ENCODE results near the gene RNF150. TPM values are rescaled to one million over a fixed set of nuclear protein-coding genes. Genes with fewer than 3 reads are reported as not detected.

Gene RNF150
- total and polyA plus RNA-seq, 12 donors: 4.9 to 88.6 (median 61.3) TPM

DNA sequence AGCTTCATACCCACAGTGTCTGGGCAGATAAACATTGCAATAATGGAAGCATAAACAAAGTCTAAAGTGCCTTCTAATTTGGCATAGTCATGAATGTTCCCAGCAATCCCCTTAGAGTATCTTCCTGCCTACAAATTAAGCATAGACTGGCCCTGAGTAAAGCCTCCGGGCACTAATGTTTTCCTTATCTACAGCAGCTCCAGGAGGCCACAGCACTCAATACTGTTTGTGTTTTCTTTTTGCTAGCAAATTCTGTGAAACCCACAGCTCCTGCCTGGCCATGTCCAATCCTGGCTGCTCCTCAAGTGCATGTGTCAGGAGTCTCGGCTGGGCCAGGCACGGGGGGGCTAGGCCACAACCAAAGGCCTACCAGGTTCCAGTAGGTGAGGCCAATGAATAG lies 274.4 kb downstream of the RNF150 start:
- Histone ChIP-seq H3K36me3 (replicated peaks in 1 of 2) (no peaks in the 10 kb centered on the region), H3K9me3 (replicated peaks in 1 of 3) (no peaks in the 10 kb centered on the region), H3K27me3 (no peaks in the 10 kb centered on the region), H3K4me3 (no peak overlapping the region), H3K27ac (no peak overlapping the region), H3K4me1 (replicated peaks in 1 of 2) (no peaks in the 10 kb centered on the region)
- intact Hi-C loops (cut with DNase I): loop anchor here (10.0 kb wide), 2 partner anchors 494 to 504 kb away; no protein-coding TSS in a partner anchor
- no peak for DNase-seq
- WGBS, 4 donors: 46 to 69% (median 62%) methylated on average over 3 of the region's 3 CpGs
- TF ChIP-seq, protein P1, sequence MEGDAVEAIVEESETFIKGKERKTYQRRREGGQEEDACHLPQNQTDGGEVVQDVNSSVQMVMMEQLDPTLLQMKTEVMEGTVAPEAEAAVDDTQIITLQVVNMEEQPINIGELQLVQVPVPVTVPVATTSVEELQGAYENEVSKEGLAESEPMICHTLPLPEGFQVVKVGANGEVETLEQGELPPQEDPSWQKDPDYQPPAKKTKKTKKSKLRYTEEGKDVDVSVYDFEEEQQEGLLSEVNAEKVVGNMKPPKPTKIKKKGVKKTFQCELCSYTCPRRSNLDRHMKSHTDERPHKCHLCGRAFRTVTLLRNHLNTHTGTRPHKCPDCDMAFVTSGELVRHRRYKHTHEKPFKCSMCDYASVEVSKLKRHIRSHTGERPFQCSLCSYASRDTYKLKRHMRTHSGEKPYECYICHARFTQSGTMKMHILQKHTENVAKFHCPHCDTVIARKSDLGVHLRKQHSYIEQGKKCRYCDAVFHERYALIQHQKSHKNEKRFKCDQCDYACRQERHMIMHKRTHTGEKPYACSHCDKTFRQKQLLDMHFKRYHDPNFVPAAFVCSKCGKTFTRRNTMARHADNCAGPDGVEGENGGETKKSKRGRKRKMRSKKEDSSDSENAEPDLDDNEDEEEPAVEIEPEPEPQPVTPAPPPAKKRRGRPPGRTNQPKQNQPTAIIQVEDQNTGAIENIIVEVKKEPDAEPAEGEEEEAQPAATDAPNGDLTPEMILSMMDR (IDR thresholded peaks at IDR 0.05): no peak
- TF ChIP-seq POLR2A (IDR thresholded peaks at IDR 0.05): no peak

DNA sequence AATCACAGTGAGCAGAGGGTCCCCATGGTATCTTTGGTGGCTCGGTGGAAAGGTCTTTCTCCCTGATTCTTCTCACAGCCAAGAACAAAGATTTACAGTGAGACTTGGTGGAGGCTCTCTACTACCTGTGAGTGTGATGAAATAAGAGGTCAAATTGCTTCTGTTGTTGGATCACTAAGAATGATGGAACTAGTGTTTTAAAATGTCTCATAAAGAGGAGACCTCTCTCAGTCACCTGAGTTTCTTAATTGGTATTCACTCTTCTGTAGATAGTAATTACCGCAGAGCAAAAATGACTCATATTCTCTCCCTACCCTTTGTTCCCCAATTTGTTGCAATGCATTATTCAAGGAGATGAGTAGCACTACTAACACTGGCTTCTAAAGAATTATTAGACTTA lies 276.2 kb downstream of the RNF150 start:
- no peaks in the 10 kb centered on the region for H3K4me1 ChIP-seq (replicated peaks in 1 of 2)
- no peaks in the 10 kb centered on the region for H3K36me3 ChIP-seq (replicated peaks in 1 of 2)
- no peak for TF ChIP-seq POLR2A (IDR thresholded peaks at IDR 0.05)
- TF ChIP-seq, protein P1 (IDR thresholded peaks at IDR 0.05): no peak
- H3K27ac ChIP-seq: no peak overlapping the region
- WGBS, 4 donors: 57 to 71% (median 69%) methylated on average over 2 of the region's 2 CpGs
- no peak overlapping the region for H3K4me3 ChIP-seq
- intact Hi-C loops (cut with DNase I): loop anchor here (10.0 kb wide), 2 partner anchors 492 to 502 kb away; no protein-coding TSS in a partner anchor
- DNase-seq: no peak
- peaks cover 6% of the 10 kb centered on the region for H3K27me3 ChIP-seq
- no peaks in the 10 kb centered on the region for H3K9me3 ChIP-seq (replicated peaks in 1 of 3)

DNA sequence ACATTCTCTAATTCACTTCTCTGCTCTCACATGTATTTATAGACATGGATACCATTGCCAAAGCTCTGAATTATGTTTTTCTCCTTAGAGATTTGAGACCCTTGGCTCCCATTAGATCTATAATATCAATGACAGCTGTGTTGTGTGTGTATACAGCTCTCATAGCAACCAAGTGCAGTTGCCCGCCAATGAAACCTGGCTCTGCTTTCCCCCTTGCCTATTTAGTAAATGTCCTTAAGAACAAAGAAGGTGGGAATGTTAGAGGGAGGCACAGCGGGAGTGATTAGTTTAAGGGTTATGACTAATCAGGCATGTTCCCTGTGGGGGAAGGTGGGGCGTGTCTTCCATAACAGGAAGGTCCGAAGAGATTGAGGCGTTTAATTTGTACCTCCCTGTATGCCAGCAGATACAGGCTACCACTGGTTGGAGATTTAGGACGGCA lies 276.6 kb downstream of the RNF150 start:
- Histone ChIP-seq H3K27me3 (peaks cover 6% of the 10 kb centered on the region), H3K9me3 (replicated peaks in 1 of 3) (no peaks in the 10 kb centered on the region), H3K27ac (no peak overlapping the region), H3K4me3 (no peak overlapping the region), H3K4me1 (replicated peaks in 1 of 2) (no peaks in the 10 kb centered on the region), H3K36me3 (replicated peaks in 1 of 2) (no peaks in the 10 kb centered on the region)
- TF ChIP-seq, protein P1 (IDR thresholded peaks at IDR 0.05): no peak
- TF ChIP-seq POLR2A (IDR thresholded peaks at IDR 0.05): no peak
- intact Hi-C loops (cut with DNase I): loop anchor here (10.0 kb wide), 2 partner anchors 492 to 502 kb away; no protein-coding TSS in a partner anchor
- WGBS, 4 donors: 56 to 68% (median 66%) methylated on average over 6 of the region's 6 CpGs
- peak in 1 of 7 donors; percentile 15 for DNase-seq

DNA sequence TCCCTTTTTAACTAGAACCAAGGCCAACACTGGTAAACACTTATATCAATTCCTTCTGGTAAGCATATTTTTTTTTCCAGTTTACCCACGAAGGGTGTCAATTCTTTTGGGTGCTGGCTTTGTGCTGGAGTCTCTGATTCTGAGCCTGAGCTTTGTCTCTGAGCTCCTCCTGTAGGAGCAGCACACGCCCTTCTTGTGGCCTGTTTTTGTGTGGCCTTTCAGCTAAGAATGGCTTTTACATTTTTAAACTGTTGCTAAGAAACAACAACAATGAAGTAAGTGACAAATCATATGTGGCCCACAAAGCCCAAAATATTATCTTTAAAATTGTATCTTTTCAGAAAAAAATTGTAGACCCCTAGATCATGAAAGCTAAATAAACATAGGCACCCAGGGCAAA lies 279.1 kb downstream of the RNF150 start:
- Histone ChIP-seq H3K36me3 (replicated peaks in 1 of 2) (no peaks in the 10 kb centered on the region), H3K27me3 (peaks cover 6% of the 10 kb centered on the region), H3K9me3 (replicated peaks in 1 of 3) (no peaks in the 10 kb centered on the region), H3K4me1 (replicated peaks in 1 of 2) (no peaks in the 10 kb centered on the region), H3K4me3 (no peak overlapping the region), H3K27ac (no peak overlapping the region)
- no peak for DNase-seq
- TF ChIP-seq, protein P1 (IDR thresholded peaks at IDR 0.05): no peak
- no peak for TF ChIP-seq POLR2A (IDR thresholded peaks at IDR 0.05)
- 61 to 80% (median 72%) methylated on average over 2 of the region's 2 CpGs for WGBS, 4 donors
- intact Hi-C loops (cut with DNase I): loop anchor here (10.0 kb wide), 2 partner anchors 489 to 499 kb away; no protein-coding TSS in a partner anchor

Data from adrenal gland (tissue), 12 donors.